Erythroblast (primary cell): ENCODE measurements around the gene TMED5.
"Not testable (repeated sequence)": the region's sequence is repeated elsewhere in the genome, so short reads cannot be mapped to it uniquely, and the experiment has no call there.

ENCODE experiments used
- DNase-seq, 2 experiments: peaks; one replicate each; lab custom pipeline; 2025; lab: John Stamatoyannopoulos, UW
- GATA1 ChIP-seq: IDR thresholded peaks from 2 replicates; pipeline ENCODE4 v1.6.1; 2011; ENCODE audit warnings: low read depth, mild to moderate bottlenecking, control low read depth, low read length, moderate library complexity
- POLR2A ChIP-seq: IDR thresholded peaks from 2 replicates; pipeline ENCODE4 v1.6.1; 2011; ENCODE audit warnings: mild to moderate bottlenecking, low read length

Gene TMED5

GRCh38 chr1:93179886-93180722 lies at the start of gene TMED5:
Gene TMED5, minus strand, starts transcription at chr1:93180413. Its CDS starts 171 bp downstream, at chr1:93180242.
- TF ChIP-seq POLR2A: peak; percentile 95
- no peak for TF ChIP-seq GATA1
- DNase-seq: peak; percentile 97 to 99

- TF ChIP-seq GATA1 (no peak), POLR2A (no peak)
- no peak for DNase-seq
These were observed 42.9 kb upstream of the TMED5 start for GRCh38 chr1:93223023-93223675.

GRCh38 chr1:93221913-93222312 lies 41.7 kb upstream of the TMED5 start:
- DNase-seq: no peak
- TF ChIP-seq GATA1: no peak
- no peak for TF ChIP-seq POLR2A

GRCh38 chr1:93220716-93221115 lies 40.5 kb upstream of the TMED5 start:
- not testable (repeated sequence) for DNase-seq

- TF ChIP-seq POLR2A: no peak
- TF ChIP-seq GATA1: no peak
- no peak for DNase-seq
These were observed 39.2 kb upstream of the TMED5 start for GRCh38 chr1:93219443-93219842.

- DNase-seq: no peak
- TF ChIP-seq GATA1 (no peak), POLR2A (no peak)
These were observed 35.1 kb upstream of the TMED5 start for GRCh38 chr1:93215322-93215721.

- TF ChIP-seq POLR2A: no peak
- no peak for TF ChIP-seq GATA1
- DNase-seq: no peak
These were observed 27.0 kb upstream of the TMED5 start for GRCh38 chr1:93207211-93207610.

- no peak for DNase-seq
- TF ChIP-seq POLR2A (no peak), GATA1 (no peak)
These were observed 26.3 kb upstream of the TMED5 start for GRCh38 chr1:93206567-93206954.

- no peak for DNase-seq
- TF ChIP-seq POLR2A (no peak), GATA1 (no peak)
These were observed 25.8 kb upstream of the TMED5 start for GRCh38 chr1:93205892-93206566.

- TF ChIP-seq POLR2A (no peak), GATA1 (no peak)
- DNase-seq: no peak
These were observed 20.5 kb upstream of the TMED5 start for GRCh38 chr1:93200714-93201113.

- TF ChIP-seq GATA1 (no peak), POLR2A (no peak)
- DNase-seq: no peak
These were observed 19.9 kb upstream of the TMED5 start for GRCh38 chr1:93200086-93200620.

- no peak for TF ChIP-seq GATA1
- TF ChIP-seq POLR2A: no peak
- DNase-seq: no peak
These were observed 18.9 kb upstream of the TMED5 start for GRCh38 chr1:93199150-93199549.

GRCh38 chr1:93196591-93196990 lies 16.4 kb upstream of the TMED5 start:
- TF ChIP-seq POLR2A: no peak
- no peak for TF ChIP-seq GATA1
- no peak for DNase-seq

- no peak for DNase-seq
- TF ChIP-seq POLR2A (no peak), GATA1 (no peak)
These were observed 14.2 kb upstream of the TMED5 start for GRCh38 chr1:93194231-93194990.
